Measurements from ENCODE around the gene BLVRB.

BLVRB gene

DNA sequence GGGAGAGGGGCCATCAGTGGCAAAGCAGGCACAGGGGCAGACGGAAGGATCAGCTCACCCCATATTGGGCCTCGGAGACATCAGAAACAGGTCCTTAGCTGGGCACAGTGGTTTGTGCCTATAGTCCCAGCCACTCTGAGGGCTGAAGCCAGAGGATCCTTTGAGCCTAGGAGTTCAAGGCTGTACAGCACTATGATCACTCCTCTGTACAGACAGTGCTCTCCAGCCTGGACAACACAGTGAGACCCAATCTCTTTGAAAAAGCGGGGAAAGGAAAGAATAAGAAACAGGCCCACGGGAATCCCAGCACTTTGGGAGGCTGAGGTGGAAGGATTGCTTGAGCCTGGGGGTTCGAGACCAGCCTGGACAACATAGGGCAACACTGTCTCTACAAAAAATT lies 45.8 kb downstream of the BLVRB start:
- TF ChIP-seq, protein P1, sequence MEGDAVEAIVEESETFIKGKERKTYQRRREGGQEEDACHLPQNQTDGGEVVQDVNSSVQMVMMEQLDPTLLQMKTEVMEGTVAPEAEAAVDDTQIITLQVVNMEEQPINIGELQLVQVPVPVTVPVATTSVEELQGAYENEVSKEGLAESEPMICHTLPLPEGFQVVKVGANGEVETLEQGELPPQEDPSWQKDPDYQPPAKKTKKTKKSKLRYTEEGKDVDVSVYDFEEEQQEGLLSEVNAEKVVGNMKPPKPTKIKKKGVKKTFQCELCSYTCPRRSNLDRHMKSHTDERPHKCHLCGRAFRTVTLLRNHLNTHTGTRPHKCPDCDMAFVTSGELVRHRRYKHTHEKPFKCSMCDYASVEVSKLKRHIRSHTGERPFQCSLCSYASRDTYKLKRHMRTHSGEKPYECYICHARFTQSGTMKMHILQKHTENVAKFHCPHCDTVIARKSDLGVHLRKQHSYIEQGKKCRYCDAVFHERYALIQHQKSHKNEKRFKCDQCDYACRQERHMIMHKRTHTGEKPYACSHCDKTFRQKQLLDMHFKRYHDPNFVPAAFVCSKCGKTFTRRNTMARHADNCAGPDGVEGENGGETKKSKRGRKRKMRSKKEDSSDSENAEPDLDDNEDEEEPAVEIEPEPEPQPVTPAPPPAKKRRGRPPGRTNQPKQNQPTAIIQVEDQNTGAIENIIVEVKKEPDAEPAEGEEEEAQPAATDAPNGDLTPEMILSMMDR (IDR thresholded peaks at IDR 0.05; ENCODE audit: low read depth, low read length), result no peak
- no peak overlapping the region for H3K4me3 ChIP-seq (ENCODE audit: low read depth, low read length)

DNA sequence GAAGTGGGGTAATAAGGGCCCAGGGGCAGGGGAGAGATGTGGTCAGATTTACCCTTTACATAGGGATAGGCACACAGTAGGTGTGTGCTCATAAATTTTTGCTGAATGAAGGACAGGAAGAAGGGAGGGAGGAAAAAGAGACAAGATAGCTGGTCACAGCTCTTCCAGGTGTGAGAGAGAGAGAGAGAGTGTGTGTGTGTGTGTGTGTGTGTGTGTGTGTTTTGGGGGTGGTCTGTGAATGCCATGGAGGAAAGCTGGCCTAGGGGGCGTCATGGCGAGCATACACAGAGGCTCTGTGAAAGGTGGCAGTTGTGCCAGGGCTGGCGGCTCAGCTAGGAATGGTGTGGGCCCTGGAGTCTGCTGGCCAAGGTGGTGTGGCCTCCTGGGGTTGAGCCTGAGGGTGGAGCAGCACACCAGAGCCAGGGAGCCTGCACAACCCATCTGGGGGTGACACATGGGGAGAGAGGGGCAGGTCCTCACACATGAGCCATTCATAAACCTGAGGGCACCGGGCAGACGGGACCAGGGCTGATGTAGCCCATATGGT lies 46.4 kb downstream of the BLVRB start:
- no peak overlapping the region for H3K4me3 ChIP-seq (ENCODE audit: low read depth, low read length)
- TF ChIP-seq, protein P1 (IDR thresholded peaks at IDR 0.05; ENCODE audit: low read depth, low read length), result no peak

DNA sequence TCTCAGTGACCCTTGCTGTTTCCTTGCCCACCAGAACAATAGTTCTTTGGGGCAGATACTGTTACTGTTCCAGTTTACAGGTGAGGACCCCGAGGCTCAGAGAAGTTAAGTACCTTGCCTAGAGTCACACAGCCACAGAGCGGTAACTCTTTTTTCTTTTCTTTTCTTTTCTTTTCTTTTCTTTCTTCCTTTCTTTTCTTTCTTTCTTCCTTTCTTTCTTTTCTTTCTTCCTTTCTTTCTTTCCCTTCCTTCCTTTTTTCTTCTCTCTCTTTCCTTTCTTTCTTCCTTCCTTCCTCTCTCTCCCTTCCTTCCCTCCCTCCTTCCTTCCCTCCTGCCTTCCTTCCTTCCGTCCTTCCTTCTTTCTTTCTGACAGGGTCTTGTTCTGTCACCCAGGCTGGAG lies 47.5 kb downstream of the BLVRB start:
- TF ChIP-seq, protein P1 (IDR thresholded peaks at IDR 0.05; ENCODE audit: low read depth, low read length), result no peak
- no peak overlapping the region for H3K4me3 ChIP-seq (ENCODE audit: low read depth, low read length)

DNA sequence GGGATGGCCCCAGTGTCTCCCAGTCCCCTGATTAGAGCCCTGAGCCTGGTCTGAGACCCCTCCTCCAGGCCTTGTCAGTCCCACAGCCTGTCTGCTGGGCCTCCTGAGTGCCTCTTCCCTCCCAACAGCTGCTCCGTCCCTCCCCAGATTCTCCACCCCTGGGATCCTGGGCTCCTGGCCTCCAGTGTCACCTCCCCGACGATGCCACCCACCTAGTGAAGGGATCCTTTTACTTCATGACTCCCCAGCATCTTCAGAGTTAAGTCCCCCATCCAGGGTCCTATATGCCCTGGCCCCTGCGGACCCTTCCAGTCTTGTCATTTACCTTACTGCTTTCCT lies 47.9 kb downstream of the BLVRB start:
- TF ChIP-seq, protein P1 (IDR thresholded peaks at IDR 0.05; ENCODE audit: low read depth, low read length), result no peak
- H3K4me3 ChIP-seq (ENCODE audit: low read depth, low read length), result no peak overlapping the region

DNA sequence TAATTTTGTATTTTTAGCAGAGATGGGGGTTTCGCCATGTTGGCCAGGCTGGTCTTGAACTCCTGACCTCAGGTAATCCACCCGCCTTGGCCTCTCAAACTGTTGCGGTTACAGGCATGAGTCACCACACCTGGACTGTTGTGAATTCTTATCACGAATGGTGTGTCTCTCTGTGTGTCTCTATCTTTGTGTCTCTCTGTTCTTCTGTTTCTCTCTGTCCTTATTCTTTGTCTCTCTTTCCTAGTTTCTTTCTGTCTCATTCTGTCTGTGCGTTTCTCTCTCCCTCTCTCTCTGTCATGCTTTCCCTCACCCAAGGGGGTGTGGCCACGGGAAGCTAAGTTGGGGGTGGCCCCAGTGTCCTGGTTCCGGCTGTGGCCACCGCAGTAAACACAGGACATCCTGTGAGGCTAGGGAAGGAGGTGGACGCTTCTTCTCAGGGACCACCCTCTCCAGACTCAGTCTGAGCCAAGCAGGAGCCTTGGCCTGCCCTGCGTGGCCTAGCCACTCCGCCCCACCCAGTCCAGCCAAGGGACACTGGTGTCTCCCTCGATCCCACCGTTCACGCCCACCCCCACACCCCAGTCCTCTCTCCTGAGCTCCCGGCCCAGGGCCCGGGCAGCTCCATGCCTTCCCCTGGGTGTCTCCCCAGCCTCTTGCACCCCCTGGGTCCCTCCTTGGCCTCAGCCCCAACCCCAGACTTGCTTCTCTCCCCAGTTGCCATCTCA lies 48.5 kb downstream of the BLVRB start:
- TF ChIP-seq, protein P1 (IDR thresholded peaks at IDR 0.05; ENCODE audit: low read depth, low read length), result no peak
- no peak overlapping the region for H3K4me3 ChIP-seq (ENCODE audit: low read depth, low read length)

DNA sequence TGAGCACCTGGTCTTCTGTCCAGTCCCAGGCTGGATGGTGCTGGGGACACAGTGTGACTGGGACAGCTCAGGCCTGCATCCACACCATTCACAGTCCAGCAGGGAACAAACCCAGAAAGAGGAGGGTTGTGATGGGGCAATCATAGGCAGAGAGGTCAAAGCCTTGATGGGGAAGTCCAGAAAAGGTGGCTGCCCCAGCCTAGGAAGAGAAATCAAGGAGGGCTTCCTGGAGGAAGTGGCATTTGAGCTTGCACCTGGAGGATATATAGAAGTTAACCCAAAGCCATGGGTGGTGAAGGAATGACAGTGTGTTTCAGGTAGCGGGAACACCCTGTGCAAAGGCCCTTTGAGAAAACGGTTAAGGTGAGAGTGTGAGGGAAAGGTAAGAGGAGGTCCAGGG lies 49.8 kb downstream of the BLVRB start:
- TF ChIP-seq, protein P1 (IDR thresholded peaks at IDR 0.05; ENCODE audit: low read depth, low read length), result no peak
- H3K4me3 ChIP-seq (ENCODE audit: low read depth, low read length), result no peak overlapping the region
